GM20431 (cell line): Measurements from ENCODE around the gene ZNF860.

Experiments
- in situ Hi-C: fragments of 300-500 bp; cut with MseI, MboI; formaldehyde crosslinking; loops from one replicate; pipeline ENCODE4 v1.15.0; 2020; ENCODE audit warnings: low sequenced_read_pairs; ENCODE audit not compliant: unreplicated experiment

Gene ZNF860

DNA sequence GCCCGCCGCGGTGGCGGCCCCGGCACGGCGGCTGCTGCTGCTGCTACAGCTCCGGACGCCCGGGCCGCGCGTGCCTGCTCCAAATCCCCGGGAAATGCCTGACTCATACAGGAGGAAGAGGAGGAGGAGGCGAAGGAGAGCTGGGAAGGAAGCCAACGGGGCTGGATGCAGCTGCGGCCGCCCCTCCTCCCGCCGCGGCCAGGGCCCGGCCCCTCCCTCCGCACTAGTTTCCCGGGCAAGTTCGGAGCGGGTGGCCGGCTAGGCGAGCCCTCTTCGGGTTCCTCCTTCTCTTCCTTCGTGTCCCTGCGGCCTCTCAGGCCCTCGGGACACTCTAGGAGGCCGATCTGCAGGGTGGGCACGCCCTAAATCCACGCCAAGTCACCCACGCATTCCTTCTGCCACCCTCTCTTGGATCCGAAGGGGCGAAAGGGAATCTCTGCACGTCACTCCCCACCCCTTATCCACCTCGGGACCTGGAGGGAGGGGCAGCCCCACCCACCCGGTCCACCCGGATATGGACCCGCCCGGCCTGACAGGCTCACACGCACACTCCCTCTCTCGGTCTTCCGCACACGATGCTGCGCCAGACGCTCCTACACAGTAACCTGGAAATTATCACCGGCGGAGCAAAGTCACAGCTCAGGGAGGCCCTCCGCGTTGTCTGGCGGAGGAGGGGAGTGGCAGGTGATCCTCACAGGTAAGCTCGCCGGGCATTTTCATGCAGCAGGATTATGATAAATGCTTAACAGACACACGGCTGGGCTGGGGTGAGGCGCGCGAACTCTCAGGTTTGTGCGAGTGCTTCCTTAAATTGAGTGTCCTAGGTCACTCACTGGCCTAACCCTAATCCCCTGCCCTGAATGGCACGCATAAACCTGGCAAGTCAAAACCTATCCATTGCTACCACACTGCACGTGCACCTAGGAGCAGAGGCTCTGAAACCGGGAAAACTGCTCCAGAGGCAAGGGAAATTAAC, at the start of gene ZNF860, which contains the start of gene OSBPL10:
TSS of gene ZNF860 (plus strand) at position 545 of the 976 bp plus-strand sequence. CDS start 7,330 bp downstream, outside the sequence.
TSS of gene OSBPL10 (minus strand) at position 57 of the 976 bp plus-strand sequence. CDS start 83 bp downstream, outside the sequence.
- in situ Hi-C loops: no loop called here

DNA sequence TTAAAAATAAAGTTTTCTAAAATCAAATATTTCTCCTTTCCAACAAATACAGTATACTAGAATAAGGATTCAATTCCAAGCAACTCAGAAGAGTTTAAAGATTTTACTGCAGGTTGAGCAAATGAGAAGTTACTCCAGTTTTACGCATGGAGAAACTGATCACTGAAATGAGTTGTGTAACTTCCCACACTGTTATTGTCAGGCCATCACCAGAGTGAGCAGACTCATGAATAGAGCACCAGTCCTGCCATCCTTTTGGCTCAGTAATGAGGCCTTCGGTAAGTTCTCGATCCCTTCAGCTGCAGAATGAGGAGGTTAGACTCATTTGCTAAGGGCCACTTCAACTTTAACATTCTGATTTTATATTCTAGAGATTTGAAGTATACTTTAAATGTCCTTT, 48.6 kb upstream of the ZNF860 start:
- in situ Hi-C loops: no loop called here

DNA sequence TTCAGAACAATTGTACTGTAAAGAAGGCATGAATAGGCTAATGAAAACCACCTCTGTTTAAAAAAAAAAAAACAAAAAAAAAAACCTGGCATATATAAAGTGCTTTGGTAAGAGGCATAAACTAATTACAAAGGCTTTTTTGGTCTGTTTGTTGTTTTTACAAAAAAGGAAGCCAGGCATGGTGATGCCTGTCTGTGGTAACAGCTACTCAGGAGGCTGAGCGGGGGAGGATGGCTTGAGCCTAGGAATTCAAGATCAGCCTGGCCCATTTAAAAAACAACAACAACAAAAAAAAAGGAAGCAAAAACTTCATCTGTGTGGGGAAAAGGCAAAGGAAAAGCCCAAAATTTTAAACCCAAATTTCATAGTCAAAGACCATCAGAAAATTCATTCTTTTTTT, 47.5 kb upstream of the ZNF860 start:
- in situ Hi-C loops: no loop called here

DNA sequence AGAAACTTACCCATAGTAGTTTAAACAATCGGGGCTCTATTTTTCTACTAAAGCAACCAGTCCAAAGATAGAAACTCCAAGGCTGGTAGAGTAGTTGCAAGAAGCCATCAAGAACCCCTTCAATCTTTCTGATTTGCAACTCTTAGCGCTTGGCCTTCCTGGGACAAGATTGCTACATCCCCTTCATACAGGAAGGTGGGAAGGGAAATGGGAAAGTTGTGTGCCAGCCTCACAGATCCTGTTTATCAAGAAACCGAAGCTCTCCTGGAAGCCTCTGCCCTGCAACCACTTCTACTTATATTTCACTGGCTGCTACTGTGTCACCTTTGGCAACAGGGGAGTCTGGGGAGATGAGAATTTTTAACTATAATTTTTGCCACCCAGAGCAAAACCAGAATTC, 46.7 kb upstream of the ZNF860 start:
- in situ Hi-C loops: no loop called here

DNA sequence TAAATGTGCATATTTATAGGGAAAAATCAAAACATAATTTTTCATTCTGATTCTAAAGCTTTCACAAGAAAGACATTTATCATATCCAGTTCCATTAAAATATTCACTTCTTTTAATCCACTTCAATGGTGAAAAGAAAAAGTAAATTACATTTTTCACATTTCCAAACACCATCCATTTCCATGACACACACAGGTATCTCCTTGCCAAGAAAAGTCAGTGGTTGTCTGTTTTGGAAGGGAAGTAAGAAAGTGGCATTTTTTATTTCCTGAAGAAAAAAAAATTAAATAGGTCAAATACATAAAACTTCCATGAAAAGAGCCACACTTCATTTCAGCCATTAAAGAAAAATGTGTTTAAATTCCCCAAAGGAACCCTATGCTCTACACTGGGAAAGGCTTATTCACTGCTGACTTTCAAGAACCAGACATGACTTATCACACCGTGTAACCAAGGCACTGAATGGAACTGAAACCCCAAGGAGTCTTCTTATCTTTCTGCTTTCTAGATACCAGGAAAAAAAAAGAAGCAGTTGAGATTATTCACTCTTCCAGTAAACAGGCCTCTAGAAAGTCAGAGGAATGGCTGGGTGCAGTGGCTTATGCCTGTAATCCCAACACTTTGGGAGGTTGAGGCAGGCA, 45.0 kb upstream of the ZNF860 start:
- in situ Hi-C loops: no loop called here

DNA sequence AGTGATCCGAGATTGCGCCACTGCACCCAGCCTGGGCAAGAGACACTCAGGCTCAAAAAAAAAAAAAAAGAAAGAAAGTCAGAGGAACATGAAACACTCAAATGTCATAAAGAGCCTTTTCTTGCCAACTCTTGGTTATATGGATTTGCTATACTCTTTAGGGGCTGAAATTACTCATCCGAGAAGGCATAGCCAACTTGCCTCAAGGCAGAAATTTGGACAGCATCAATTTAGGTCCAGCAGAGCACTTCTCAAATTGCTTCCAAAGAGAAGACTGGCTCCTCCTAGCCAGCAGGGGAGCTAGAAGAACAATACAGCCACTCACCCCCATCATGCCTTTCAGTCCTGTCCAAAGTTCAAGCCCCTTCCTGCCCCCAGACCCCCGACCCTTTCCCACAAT, 44.3 kb upstream of the ZNF860 start:
- in situ Hi-C loops: no loop called here

DNA sequence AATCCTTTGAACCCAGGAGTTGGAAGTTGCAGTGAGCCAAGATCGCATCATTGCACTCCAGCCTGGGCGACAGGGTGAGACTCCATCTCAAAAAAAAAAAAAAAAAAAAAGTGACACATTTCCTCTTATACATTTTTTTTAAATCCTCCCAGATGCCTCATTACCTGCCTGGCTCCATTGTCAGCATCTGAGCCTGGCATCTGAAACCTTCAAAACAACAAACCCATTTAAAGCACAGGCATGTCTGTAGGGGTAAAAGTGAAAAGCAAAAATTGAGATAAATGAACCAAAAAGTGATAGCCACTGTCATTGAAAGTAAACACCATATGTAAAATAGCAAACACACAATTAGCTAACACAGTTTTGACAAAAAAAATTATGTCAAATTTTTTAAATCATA, 39.1 kb upstream of the ZNF860 start:
- in situ Hi-C loops: no loop called here

DNA sequence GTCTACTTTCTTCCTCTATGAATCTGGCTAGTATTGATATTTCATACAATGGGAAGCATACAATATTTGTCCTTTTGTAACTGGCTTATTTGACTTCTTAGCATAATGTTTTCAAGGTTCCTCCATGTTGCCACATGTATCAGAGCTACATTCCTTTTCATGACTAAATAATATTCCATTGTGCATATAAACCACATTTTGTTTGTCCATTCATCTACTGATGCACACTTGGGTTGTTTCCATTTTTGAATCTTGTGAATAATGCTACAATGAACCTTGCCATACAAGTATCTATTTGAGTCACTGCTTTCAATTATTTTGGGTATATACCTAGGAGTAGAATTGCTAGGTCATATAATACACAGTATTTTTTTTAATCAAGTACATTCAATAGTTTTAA, 38.5 kb upstream of the ZNF860 start:
- in situ Hi-C loops: no loop called here

DNA sequence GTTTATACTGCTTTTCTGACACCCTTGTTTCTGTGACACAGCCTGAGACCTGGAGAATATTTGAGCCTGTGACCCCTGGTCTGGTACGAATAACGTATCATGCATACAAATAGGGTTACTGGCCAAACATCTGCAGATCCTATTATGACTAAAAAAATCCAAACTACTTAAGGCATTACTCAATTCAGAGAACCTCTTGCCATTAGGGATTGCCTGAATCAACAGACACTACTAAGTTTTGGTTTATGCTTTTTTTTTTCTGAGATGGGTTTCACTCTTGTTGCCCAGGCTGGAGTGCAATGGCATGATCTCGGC, 35.9 kb upstream of the ZNF860 start:
- in situ Hi-C loops: no loop called here

DNA sequence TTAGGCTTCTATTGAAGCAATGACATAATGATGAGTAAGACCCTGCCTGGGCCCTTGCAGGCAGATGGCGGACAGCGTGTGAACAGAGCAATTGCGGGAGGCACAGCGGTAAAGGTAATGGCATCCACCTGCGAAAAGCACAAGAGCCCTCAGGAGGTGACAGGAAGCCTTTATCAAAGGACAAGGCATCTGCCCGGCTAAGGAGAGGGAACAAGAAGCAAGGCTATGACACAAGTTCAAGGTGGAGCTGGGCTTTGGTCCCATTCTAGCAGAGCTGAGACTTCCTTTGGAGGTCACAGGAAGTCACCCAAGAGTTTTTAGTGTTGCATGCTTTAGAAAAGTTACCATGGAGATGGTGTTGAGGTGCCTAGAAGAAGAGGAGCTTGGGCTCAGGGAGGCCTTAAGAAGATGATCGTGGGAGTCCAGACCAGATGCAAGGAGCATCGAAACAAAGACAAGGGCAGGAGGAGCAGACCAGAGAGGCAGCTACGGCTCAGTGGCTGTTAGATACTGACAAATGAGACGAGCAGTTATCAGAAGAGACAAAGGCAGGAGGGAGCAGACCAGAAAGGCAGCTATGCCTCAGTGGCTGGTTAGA, 35.0 kb upstream of the ZNF860 start:
- in situ Hi-C loops: no loop called here

DNA sequence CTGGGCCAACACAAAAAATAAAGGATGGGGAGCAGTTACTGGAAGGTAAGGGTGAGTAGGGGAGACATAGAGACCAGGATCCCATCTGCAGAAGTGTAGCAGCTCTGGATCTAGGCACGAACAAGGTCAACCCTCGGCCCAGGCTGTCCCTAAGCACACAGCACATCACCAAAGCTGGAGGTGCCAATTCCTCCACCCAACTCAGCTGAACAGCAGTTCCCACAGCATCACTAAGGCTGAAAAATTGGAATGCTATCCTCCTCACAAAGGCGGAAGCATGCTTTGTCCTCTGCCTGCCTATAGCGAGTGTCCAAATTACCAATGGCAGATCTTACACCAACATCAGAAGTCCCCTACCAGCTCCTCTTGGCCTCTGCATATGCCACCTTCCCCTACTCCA, 34.4 kb upstream of the ZNF860 start:
- in situ Hi-C loops: no loop called here

DNA sequence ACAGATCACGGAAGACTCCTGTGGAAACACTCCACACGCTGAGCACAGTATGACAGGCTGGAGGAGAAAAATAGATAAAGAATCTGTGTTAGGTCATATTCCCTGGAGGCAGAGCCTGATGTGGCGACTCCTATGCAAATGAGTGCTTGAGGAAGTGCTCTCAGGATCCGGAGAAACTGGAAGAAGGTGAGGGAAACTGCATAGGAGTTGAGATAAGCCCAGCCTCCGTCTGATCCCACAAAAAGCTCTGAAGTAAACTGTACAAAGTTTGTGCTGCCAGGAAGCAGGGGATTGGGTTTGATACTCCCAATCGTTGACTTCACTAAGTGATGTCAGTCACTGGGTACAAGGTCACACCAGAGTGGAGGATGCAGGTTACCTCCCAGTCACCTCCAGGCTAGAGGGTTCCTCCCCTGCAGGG, 33.9 kb upstream of the ZNF860 start:
- in situ Hi-C loops: no loop called here

DNA sequence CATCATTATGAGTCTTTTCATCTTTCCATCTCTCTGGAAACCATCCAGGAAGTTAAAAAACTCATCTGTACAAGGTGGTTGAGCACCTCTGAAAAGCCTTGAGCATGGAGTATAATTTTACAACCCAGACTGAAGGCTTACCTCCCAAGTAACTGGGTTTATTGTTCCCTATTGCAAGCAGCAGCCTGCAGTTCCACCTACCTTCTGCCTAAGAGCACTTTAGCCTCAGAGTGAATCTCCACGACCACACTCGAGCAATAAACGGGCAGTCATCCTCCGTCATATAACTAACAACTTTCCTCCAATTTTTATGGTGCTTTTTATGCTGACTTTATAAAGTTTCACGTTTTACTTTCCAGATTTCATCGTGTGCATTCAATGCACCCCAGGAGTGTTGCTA, 33.3 kb upstream of the ZNF860 start:
- in situ Hi-C loops: no loop called here

DNA sequence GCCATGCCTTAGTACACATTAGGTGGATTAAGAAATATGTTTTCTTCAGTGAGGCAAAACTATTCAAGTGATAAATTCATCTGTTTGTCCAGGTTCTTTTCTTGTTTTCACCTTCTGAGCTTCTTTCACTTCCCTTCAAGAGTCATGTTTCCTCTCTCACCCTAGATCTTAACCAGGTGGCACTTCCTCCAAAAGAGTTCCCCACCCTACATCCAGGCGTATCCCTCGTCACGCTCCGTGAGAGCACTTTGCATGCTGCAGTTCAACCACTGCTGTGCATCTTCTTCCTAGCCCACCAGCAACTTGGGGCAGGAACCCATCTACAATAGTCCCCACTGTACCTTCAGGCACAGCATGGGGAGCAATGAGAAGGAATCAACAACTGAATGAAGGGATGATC, 29.3 kb upstream of the ZNF860 start:
- in situ Hi-C loops: no loop called here

DNA sequence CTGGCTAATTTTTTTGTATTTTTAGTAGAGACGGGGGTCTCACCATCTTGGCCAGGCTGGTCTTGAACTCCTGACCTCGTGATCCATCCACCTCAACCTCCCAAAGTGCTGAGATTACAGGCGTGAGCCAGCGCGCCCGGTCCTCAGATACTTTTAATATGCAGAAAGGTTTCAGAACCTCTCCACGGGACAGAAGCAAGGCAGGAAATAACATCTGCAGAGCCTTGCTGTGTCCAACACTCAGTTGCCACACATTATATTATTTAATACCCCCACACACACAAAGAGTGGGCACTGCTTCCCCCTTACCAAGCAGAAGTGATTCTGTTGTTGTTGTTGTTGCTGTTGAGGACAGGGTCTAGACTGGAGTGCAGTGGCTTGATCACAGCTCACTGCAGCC, 28.5 kb upstream of the ZNF860 start:
- in situ Hi-C loops: no loop called here

DNA sequence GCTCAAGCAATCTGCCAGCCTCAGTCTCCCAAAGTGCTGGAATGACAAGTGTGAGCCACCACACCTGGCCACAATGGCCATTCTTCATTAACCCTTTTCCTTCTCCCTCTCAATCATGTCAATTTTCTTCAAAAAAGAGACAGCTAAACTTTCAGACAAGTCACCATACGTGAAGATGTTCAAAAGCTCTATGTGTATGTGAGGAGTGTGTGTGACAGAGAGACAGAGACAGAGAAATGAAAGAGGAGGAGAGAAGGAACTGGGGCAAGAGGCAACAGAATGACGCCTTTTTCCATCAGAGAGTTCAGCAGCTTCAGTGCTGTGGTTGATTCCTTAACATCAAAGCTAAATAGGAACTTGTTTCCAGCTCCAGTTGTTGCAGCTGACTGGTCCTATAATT, 27.9 kb upstream of the ZNF860 start:
- in situ Hi-C loops: no loop called here

DNA sequence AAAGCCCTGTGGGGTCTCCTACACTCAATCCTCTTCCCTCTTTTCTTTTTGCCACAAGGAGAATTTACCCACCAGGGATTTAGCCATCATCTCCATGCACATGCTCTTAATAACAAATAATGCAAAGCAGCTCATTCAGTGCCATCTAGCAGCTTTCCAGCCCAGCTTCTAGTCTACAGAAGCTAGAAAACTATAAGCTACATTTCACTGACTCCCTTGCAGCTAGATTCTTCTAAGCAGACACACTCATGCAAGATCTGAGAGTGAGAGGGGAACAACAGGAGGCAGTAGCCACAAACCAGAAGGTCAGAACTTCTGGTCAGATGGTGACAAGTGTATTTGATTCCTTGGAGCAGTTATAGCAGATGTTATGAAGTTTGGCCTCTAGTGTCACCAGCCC, 26.0 kb upstream of the ZNF860 start:
- in situ Hi-C loops: no loop called here

DNA sequence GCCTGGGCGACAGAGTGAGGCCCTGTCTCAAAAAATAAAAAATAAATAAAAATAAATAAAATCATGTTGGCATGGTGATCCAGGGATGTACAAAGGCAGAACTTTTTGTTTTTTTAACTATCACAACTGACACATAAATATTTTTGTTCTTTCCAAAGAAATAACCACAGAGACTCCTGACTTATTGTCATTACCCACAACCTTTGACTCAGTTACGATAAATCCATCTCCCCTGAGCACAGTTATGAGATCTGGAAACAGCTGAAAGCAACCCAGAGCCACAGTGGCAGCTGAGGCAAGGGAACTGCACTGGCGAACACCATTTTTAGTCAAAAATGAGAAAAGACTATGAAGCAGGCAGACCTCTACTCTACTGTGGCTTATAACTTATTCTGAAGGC, 24.4 kb upstream of the ZNF860 start:
- in situ Hi-C loops: no loop called here

DNA sequence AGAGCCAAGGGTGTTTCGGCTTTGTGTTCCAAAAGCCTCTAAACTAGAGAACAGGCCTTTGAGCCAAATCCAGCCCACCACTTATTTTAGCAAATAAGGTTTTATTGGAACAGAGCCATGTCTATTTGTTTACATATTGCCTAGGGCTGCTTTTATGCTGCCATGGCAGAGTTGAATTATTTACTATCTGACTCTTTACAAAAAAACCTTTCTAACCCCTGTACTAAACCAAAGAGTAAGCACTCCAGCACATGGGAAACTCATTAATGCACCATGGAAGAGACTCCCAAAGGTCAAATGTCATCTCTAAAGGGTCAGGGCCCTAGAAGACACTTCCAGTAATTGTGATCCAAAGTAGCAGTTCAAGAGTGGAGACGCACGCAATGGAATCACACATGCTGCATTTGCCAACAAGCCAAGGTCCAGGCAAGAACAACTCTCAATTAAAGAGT, 22.8 kb upstream of the ZNF860 start:
- in situ Hi-C loops: no loop called here

DNA sequence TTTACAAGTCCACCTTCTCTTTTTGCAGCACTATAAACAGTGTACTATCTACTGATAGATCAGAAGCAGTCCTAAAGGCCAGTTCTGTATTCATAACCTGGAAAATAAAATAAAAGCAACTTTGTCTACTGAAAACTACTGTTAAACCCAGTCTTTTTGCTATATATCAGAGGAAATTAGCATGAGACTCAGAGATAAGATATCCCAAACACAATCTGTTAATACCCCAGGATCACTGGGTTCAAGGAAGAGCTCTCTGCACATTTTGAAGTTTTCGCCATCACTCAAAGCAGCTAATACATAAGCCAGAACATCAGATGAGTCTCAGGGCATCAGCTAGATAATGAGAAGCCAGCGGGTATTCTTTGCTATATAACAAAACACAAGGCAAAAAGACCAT, 22.3 kb upstream of the ZNF860 start:
- in situ Hi-C loops: no loop called here
